HG03039 (cell line): ENCODE measurements around the gene LARP1B.
"Not testable (repeated sequence)": the region's sequence is repeated elsewhere in the genome, so short reads cannot be mapped to it uniquely, and the experiment has no call there.

Experiments used
- ATAC-seq: cut with Tn5 transposase; IDR thresholded peaks from one replicate; pipeline ENCODE4 v1.9.1; 2021; ENCODE audit warnings: mild to moderate bottlenecking, moderate library complexity; ENCODE audit not compliant: unreplicated experiment

The LARP1B gene

GRCh38 chr4:128134925-128135324 is 73.8 kb downstream of the LARP1B start:
- ATAC-seq = no peak

GRCh38 chr4:128135391-128135790 is 74.3 kb downstream of the LARP1B start:
- no peak for ATAC-seq

GRCh38 chr4:128141866-128142265 is 80.8 kb downstream of the LARP1B start:
- ATAC-seq = no peak

- ATAC-seq = no peak
These were observed 84.6 kb downstream of the LARP1B start for GRCh38 chr4:128145727-128146126.

DNA sequence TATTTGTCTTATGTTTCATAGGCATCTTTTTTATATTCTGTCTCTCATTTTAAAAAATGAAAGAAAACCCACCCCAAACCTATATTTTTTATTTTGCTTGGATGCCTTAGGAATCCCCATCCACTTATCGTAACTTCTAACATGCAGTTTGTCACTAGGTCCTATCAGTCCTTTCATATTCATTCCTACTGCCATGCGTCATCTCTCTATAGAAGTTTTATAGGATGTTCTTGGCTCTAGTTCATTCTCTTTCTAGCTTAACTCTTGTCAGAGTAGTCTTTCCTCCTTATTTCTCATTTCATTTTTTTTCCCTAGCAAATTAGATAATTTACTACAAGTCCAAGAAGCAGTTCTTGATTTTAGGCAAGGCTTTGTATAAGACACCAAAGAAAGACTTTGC is 92.7 kb downstream of the LARP1B start:
- no peak for ATAC-seq

DNA sequence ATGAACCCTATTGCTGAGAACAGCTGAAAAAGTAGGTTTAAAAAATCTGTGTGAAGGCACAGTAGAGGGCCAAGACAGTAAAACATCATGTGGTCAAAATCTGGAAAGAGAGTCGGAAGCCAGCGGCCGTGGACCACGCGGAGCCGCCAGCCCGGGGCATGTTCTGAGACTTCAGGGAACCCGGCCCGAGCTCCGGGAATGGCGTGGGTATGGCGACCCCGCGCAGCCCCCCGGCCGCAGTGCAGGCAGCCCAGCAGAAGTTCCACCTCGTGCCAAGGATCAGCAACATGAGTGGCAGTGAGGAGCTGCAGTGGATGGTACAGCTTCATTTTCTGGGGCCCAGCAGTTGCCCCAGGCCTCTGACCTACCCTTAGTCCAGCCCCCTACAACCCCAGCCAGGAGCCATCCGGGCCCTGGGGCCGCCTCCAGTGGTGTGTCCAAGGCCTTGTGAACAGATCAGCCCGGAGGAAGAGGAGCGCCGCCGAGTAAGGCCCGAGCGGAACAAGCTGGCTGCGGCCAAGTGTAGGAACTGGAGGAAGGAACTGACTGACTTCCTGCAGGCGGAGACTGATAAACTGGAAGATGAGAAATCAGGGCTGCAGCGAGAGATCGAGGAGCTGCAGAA is 94.2 kb downstream of the LARP1B start:
- ATAC-seq = no peak

DNA sequence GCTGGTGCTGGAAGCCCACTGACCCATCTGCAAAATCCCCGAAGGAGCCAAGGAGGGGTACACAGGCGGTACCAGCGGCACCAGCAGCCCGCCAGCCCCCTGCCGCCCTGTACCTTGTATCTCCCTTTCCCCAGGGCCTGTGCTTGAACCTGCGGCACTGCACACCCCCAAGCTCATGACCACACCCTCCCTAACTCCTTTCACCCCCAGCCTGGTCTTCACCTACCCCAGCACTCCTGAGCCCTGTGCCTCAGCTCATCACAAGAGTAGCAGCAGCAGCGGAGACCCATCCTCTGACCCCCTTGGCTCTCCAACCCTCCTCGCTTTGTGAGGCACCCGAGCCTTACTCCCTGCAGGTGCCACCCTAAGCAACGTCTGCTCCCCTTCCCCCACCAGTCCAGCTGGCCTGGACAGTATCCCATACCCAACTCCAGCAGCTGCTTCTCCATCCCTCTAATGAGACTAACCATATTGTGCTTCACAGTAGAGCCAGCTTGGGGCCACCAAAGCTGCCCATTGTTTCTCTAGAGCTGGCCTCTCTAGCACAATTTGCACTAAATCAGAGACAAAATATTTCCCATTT is 94.9 kb downstream of the LARP1B start:
- ATAC-seq = no peak

DNA sequence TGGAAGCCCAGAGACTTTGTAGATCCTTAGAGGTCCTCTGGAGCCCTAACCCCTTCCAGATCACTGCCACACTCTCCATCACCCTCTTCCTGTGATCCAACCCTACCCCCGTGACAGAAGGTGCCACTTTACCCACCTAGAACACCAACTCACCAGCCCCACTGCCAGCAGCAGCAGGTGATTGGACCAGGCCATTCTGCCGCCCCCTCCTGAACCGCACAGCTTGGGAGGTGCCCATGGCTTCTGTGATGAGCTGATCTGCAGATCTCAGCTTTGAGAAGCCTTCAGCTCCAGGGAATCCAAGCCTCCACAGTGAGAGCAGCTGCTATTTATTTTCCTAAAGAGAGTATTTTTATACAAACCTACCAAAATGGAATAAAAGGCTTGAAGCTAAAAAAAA is 95.4 kb downstream of the LARP1B start:
- ATAC-seq = not testable (repeated sequence)

DNA sequence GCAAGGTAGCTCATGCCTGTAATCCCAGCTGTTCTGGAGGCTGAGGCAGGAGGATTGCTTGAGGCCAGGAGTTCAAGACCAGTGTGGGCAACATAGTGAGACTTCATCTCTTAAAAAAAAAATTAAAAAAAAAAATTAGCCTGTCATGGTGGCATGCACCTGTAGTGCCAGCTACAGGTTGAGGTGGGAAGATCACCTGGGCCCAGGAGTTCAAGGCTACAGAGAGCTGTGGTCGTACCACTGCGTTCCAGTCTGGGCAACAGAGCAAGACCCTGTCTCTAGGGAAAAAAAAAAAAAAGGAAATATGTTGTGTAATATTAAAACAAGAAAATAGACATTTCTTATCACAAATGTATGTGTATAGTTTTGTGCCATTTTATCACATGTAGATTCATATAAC is 97.8 kb downstream of the LARP1B start:
- no peak for ATAC-seq

- no peak for ATAC-seq
These were observed 98.9 kb downstream of the LARP1B start for GRCh38 chr4:128159967-128160366.

- no peak for ATAC-seq
These were observed 100.0 kb downstream of the LARP1B start for GRCh38 chr4:128161138-128161537.

DNA sequence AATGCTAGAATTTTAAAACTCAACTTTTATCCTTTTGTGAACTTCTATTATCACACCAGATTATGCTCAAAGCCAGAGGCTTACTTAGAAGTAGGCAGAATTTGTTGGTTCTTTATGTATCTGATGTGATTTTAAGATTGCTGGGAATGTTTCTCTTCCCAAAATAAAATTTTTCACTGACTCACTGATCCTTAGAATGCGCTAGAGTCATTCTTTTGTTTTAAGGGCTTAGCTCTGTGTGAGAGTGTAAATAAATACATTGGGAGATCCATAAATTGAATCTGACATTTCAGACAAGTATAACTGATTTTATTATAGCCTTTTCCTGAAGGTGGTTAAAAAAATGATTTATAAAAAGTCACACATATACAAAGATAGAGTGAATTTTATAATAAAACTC is 101.3 kb downstream of the LARP1B start:
- ATAC-seq = no peak

- no peak for ATAC-seq
These were observed 102.3 kb downstream of the LARP1B start for GRCh38 chr4:128163177-128164117.

DNA sequence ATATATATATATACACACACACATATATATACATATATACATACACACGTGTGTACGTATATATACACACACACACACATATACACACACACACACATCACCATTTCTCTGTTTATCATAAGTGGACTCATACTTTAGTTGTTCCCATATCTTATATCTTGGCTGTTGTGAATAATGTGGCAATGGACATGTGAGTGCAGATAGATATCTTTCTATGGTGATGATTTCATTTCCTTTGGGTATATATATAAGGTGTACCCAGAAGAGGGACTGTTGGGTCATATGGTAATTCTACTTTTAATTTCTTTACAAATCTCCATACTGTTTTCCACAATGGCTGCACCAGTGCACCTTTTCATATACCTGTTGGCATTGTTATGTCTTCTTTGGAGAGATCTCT is 105.9 kb downstream of the LARP1B start:
- no peak for ATAC-seq

DNA sequence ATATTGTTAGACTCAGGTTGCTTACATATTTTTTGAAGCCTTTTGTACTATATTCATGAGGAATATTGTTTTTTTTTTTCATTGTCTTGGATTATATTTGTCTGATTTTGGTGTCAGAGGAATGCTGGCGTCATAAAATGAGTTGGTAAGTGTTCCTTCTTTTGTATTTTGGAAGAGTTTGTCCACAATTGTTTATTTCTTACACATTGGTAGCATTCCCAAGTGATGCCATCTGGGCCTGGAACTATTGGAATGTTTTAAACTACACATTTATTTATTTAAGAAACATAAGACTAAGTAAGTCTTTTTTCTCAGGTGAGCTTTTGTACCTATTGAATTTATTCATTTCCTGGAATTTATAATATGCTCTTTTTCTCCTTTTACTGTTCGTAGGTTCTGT is 107.6 kb downstream of the LARP1B start:
- ATAC-seq = no peak

GRCh38 chr4:128169245-128169644 is 108.1 kb downstream of the LARP1B start:
- no peak for ATAC-seq

DNA sequence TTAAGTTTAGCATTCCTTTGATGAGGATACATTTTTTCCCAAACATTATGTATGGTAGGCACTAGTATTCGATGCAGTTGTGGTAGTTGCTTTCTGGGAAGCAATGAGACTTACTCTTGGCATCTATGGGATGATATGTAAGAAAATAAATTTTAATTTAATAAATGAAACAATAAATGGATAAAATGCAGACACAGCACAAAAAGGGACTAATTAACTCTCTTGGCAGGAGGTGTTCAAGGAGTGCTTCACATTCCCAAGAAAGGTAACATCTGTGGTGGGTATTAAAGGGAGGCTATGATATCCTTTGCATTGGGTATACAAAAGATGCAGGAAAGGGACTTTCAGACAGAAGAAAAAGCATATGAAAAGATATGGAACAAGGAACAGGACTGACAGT is 115.5 kb downstream of the LARP1B start:
- no peak for ATAC-seq

- no peak for ATAC-seq
These were observed 116.4 kb downstream of the LARP1B start for GRCh38 chr4:128177498-128177897.

- ATAC-seq = no peak
These were observed 125.5 kb downstream of the LARP1B start for GRCh38 chr4:128186623-128187022.

GRCh38 chr4:128191115-128191781 is 130.1 kb downstream of the LARP1B start:
- peak; percentile 99 for ATAC-seq
